ENCODE measurements around the gene ADGRG4. TPM values are rescaled to one million over a fixed set of nuclear protein-coding genes. Genes with fewer than 3 reads are reported as not detected.
A peak's percentile ranks its signal among the peaks of the same experiment; 100 is the strongest.

The ADGRG4 gene
- polyA plus RNA-seq, 3 donors: not detected

DNA sequence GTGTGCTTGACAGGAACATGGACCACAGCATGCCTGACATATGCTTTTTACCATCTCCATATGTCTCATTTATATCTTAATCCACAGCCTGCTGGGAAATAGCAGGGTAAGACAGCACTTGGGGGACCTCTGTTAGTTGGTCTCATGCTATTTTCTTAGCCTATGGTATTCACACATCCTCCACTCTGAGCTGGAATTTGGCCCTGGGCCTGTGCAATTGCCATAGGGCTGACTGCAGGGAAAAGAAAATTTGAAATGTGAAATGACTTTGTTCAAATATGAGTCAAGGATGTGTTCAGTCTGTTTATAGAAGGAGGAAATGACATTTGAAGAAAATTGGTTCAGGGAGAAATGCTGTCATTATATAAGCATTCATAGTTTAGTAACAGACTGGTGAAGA is 40.0 kb upstream of the ADGRG4 start:
- Histone ChIP-seq H3K79me2 (ENCODE audit: insufficient read depth, low read length) (no peaks in the 10 kb centered on the region), H3K4me3 (replicated peaks in 1 of 3; ENCODE audit: low read depth in 2 of 3, low read length in 3 of 3) (no peak overlapping the region), H3K27ac (ENCODE audit: low read depth in 1 of 2, low read length in 2 of 2) (no peak overlapping the region), H4K20me1 (ENCODE audit: insufficient read depth, low read length) (no peaks in the 10 kb centered on the region), H3K27me3 (ENCODE audit: control insufficient read depth in 2 of 2, insufficient read depth in 2 of 2, low read length in 2 of 2) (no peaks in the 10 kb centered on the region), H3K9me3 (replicated peaks in 1 of 2; ENCODE audit: control insufficient read depth in 1 of 2, insufficient read depth in 1 of 2, low read length in 2 of 2) (no peaks in the 10 kb centered on the region), H3K4me1 (ENCODE audit: control insufficient read depth in 1 of 2, insufficient read depth in 2 of 2, low read length in 2 of 2) (no peaks in the 10 kb centered on the region), H2AFZ (ENCODE audit: insufficient read depth, low read depth, low read length, poor library complexity, severe bottlenecking) (no peak overlapping the region), H3K9ac (ENCODE audit: insufficient read depth, low read length, poor library complexity, severe bottlenecking) (no peak overlapping the region), H3K4me2 (replicated peaks; ENCODE audit: extremely low read depth, low read length, poor library complexity, severe bottlenecking) (no peak overlapping the region), H3K36me3 (replicated peaks in 1 of 2; ENCODE audit: control insufficient read depth in 1 of 2, insufficient read depth in 2 of 2, low read length in 2 of 2) (no peaks in the 10 kb centered on the region)
- no peak for DNase-seq
- Mint-ChIP-seq H3K27ac (peak overlapping the region in 1 of 7 donors; percentile 46), H3K4me3 (no peak overlapping the region), H3K9me3 (peaks cover 0 to 1% (median 0%) of the 10 kb centered on the region in 7 donors), H3K4me1 (peaks cover 6% of the 10 kb centered on the region), H3K36me3 (no peaks in the 10 kb centered on the region), H3K27me3 (ENCODE audit: low read depth in 3 of 3) (peaks cover 0 to 9% (median 1%) of the 10 kb centered on the region in 3 donors)
- TF ChIP-seq, protein P1, sequence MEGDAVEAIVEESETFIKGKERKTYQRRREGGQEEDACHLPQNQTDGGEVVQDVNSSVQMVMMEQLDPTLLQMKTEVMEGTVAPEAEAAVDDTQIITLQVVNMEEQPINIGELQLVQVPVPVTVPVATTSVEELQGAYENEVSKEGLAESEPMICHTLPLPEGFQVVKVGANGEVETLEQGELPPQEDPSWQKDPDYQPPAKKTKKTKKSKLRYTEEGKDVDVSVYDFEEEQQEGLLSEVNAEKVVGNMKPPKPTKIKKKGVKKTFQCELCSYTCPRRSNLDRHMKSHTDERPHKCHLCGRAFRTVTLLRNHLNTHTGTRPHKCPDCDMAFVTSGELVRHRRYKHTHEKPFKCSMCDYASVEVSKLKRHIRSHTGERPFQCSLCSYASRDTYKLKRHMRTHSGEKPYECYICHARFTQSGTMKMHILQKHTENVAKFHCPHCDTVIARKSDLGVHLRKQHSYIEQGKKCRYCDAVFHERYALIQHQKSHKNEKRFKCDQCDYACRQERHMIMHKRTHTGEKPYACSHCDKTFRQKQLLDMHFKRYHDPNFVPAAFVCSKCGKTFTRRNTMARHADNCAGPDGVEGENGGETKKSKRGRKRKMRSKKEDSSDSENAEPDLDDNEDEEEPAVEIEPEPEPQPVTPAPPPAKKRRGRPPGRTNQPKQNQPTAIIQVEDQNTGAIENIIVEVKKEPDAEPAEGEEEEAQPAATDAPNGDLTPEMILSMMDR (IDR thresholded peaks at IDR 0.05): no peak
- intact Hi-C loops (cut with micrococcal nuclease): no loop called here

DNA sequence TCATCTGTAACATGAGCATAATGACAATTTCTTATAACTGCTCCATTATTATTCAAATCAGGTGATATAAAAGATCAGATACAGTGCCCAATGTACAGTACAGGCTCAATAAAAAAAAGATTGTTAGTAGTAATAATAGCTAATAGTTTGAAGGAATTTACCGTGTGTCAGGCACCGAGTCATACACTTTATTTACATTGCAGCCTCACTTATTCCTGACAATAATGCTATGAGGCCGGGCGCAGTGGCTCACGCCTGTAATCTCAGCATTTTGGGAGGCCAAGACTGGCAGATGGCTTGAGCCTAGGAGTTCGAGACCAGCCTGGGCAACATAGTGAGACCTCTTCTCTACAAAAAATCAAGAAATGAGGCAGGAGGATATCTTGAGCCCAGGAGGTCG is 39.4 kb upstream of the ADGRG4 start:
- H3K9me3 Mint-ChIP-seq: peaks cover 0 to 3% (median 0%) of the 10 kb centered on the region in 7 donors
- Histone ChIP-seq H3K9me3 (replicated peaks in 1 of 2; ENCODE audit: control insufficient read depth in 1 of 2, insufficient read depth in 1 of 2, low read length in 2 of 2) (no peaks in the 10 kb centered on the region), H3K27ac (ENCODE audit: low read depth in 1 of 2, low read length in 2 of 2) (no peak overlapping the region), H3K27me3 (ENCODE audit: control insufficient read depth in 2 of 2, insufficient read depth in 2 of 2, low read length in 2 of 2) (no peaks in the 10 kb centered on the region), H3K36me3 (replicated peaks in 1 of 2; ENCODE audit: control insufficient read depth in 1 of 2, insufficient read depth in 2 of 2, low read length in 2 of 2) (no peaks in the 10 kb centered on the region), H4K20me1 (ENCODE audit: insufficient read depth, low read length) (no peaks in the 10 kb centered on the region), H2AFZ (ENCODE audit: insufficient read depth, low read depth, low read length, poor library complexity, severe bottlenecking) (no peak overlapping the region), H3K4me3 (replicated peaks in 1 of 3; ENCODE audit: low read depth in 2 of 3, low read length in 3 of 3) (no peak overlapping the region), H3K4me1 (ENCODE audit: control insufficient read depth in 1 of 2, insufficient read depth in 2 of 2, low read length in 2 of 2) (no peaks in the 10 kb centered on the region), H3K4me2 (replicated peaks; ENCODE audit: extremely low read depth, low read length, poor library complexity, severe bottlenecking) (no peak overlapping the region), H3K9ac (ENCODE audit: insufficient read depth, low read length, poor library complexity, severe bottlenecking) (no peak overlapping the region), H3K79me2 (ENCODE audit: insufficient read depth, low read length) (no peaks in the 10 kb centered on the region)
- no peaks in the 10 kb centered on the region for H3K36me3 Mint-ChIP-seq
- WGBS (ENCODE audit: insufficient coverage): no CpG with 5 or more reads among the region's 7 CpGs
- H3K4me3 Mint-ChIP-seq: no peak overlapping the region
- no peak for DNase-seq
- TF ChIP-seq, protein P1 (IDR thresholded peaks at IDR 0.05): no peak
- H3K27ac Mint-ChIP-seq: no peak overlapping the region
- H3K4me1 Mint-ChIP-seq: peaks cover 6% of the 10 kb centered on the region
- peaks cover 0 to 11% (median 1%) of the 10 kb centered on the region in 3 donors for H3K27me3 Mint-ChIP-seq (ENCODE audit: low read depth in 3 of 3)
- intact Hi-C loops (cut with micrococcal nuclease): no loop called here
